ENCODE measurements around the gene SMARCD2. TPM values are rescaled to one million over a fixed set of nuclear protein-coding genes. Genes with fewer than 3 reads are reported as not detected.
A peak's percentile ranks its signal among the peaks of the same experiment; 100 is the strongest.

Gene SMARCD2
- total and polyA plus RNA-seq, 4 donors = 24.4 to 52.3 (median 32.4) TPM

- 6% methylated on average over 26 of the region's 26 CpGs for WGBS (ENCODE audit: insufficient coverage)
- Histone ChIP-seq H3K4me1 (ENCODE audit: control insufficient read depth, insufficient read depth, low read length) (peaks cover 63% of the 10 kb centered on the region), H3K36me3 (ENCODE audit: control insufficient read depth, insufficient read depth, low read length) (peaks cover 21% of the 10 kb centered on the region), H3K27me3 (ENCODE audit: control insufficient read depth, insufficient read depth, low read length) (no peaks in the 10 kb centered on the region), H3K27ac (ENCODE audit: low read depth, low read length) (peak overlapping the region; percentile 86), H3K4me3 (ENCODE audit: low read depth, low read length) (peak overlapping the region; percentile 85), H3K9me3 (ENCODE audit: control insufficient read depth, insufficient read depth, low read length) (no peaks in the 10 kb centered on the region)
- DNase-seq (ENCODE audit: low read depth in 4 of 6, low spot score in 6 of 6) = peak in 2 of 6 donors; percentile 46 to 60
Observed at GRCh38 chr17:63841350-63842172, 924 bp downstream of the SMARCD2 start.

- peak overlapping the region; percentile 86 for H3K27ac ChIP-seq (ENCODE audit: low read depth, low read length)
- peaks cover 63% of the 10 kb centered on the region for H3K4me1 ChIP-seq (ENCODE audit: control insufficient read depth, insufficient read depth, low read length)
- no peaks in the 10 kb centered on the region for H3K27me3 ChIP-seq (ENCODE audit: control insufficient read depth, insufficient read depth, low read length)
- peak overlapping the region; percentile 85 for H3K4me3 ChIP-seq (ENCODE audit: low read depth, low read length)
- peaks cover 27% of the 10 kb centered on the region for H3K36me3 ChIP-seq (ENCODE audit: control insufficient read depth, insufficient read depth, low read length)
- 69% methylated on average over 3 of the region's 4 CpGs for WGBS (ENCODE audit: insufficient coverage)
- peak in 3 of 6 donors; percentile 40 to 83 (median 40) for DNase-seq (ENCODE audit: low read depth in 4 of 6, low spot score in 6 of 6)
- no peaks in the 10 kb centered on the region for H3K9me3 ChIP-seq (ENCODE audit: control insufficient read depth, insufficient read depth, low read length)
Observed at GRCh38 chr17:63840591-63841349, 1.7 kb downstream of the SMARCD2 start.

- Histone ChIP-seq H3K9me3 (ENCODE audit: control insufficient read depth, insufficient read depth, low read length) (no peaks in the 10 kb centered on the region), H3K27me3 (ENCODE audit: control insufficient read depth, insufficient read depth, low read length) (no peaks in the 10 kb centered on the region), H3K4me1 (ENCODE audit: control insufficient read depth, insufficient read depth, low read length) (peaks cover 69% of the 10 kb centered on the region), H3K36me3 (ENCODE audit: control insufficient read depth, insufficient read depth, low read length) (peaks cover 47% of the 10 kb centered on the region), H3K4me3 (ENCODE audit: low read depth, low read length) (no peak overlapping the region), H3K27ac (ENCODE audit: low read depth, low read length) (peak overlapping the region; percentile 94)
- WGBS (ENCODE audit: insufficient coverage) = 12% methylated on average over 5 of the region's 7 CpGs
- DNase-seq (ENCODE audit: low read depth in 4 of 6, low spot score in 6 of 6) = peak in 3 of 6 donors; percentile 65 to 86 (median 81)
Observed at GRCh38 chr17:63838631-63839171, 3.8 kb downstream of the SMARCD2 start.

- peaks cover 62% of the 10 kb centered on the region for H3K4me1 ChIP-seq (ENCODE audit: control insufficient read depth, insufficient read depth, low read length)
- peak overlapping the region; percentile 94 for H3K27ac ChIP-seq (ENCODE audit: low read depth, low read length)
- no peak overlapping the region for H3K4me3 ChIP-seq (ENCODE audit: low read depth, low read length)
Observed at GRCh38 chr17:63837962-63838600, 4.4 kb downstream of the SMARCD2 start.

GRCh38 chr17:63837480-63837879 is 5.0 kb downstream of the SMARCD2 start:
- Histone ChIP-seq H3K27me3 (ENCODE audit: control insufficient read depth, insufficient read depth, low read length) (no peaks in the 10 kb centered on the region), H3K4me3 (ENCODE audit: low read depth, low read length) (no peak overlapping the region), H3K9me3 (ENCODE audit: control insufficient read depth, insufficient read depth, low read length) (no peaks in the 10 kb centered on the region), H3K36me3 (ENCODE audit: control insufficient read depth, insufficient read depth, low read length) (peaks cover 59% of the 10 kb centered on the region), H3K27ac (ENCODE audit: low read depth, low read length) (peak overlapping the region; percentile 94), H3K4me1 (ENCODE audit: control insufficient read depth, insufficient read depth, low read length) (peaks cover 61% of the 10 kb centered on the region)
- DNase-seq (ENCODE audit: low read depth in 4 of 6, low spot score in 6 of 6) = no peak
- WGBS (ENCODE audit: insufficient coverage) = 79% methylated on average over 12 of the region's 12 CpGs

More at GRCh38 chr17:63837962-63838600, 4.4 kb downstream of the SMARCD2 start:
- peaks cover 53% of the 10 kb centered on the region for H3K36me3 ChIP-seq (ENCODE audit: control insufficient read depth, insufficient read depth, low read length)
- no peaks in the 10 kb centered on the region for H3K9me3 ChIP-seq (ENCODE audit: control insufficient read depth, insufficient read depth, low read length)
- 50% methylated on average over 3 of the region's 5 CpGs for whole genome bisulfite sequencing (ENCODE audit: insufficient coverage)
- no peak for DNase-seq (ENCODE audit: low read depth in 4 of 6, low spot score in 6 of 6)
- no peaks in the 10 kb centered on the region for H3K27me3 ChIP-seq (ENCODE audit: control insufficient read depth, insufficient read depth, low read length)

- no peak for DNase-seq (ENCODE audit: low read depth in 4 of 6, low spot score in 6 of 6)
- H3K27ac ChIP-seq (ENCODE audit: low read depth, low read length) = no peak overlapping the region
- no peak overlapping the region for H3K4me3 ChIP-seq (ENCODE audit: low read depth, low read length)
- no peaks in the 10 kb centered on the region for H3K27me3 ChIP-seq (ENCODE audit: control insufficient read depth, insufficient read depth, low read length)
- no peaks in the 10 kb centered on the region for H3K9me3 ChIP-seq (ENCODE audit: control insufficient read depth, insufficient read depth, low read length)
- H3K36me3 ChIP-seq (ENCODE audit: control insufficient read depth, insufficient read depth, low read length) = peaks cover 66% of the 10 kb centered on the region
- peaks cover 58% of the 10 kb centered on the region for H3K4me1 ChIP-seq (ENCODE audit: control insufficient read depth, insufficient read depth, low read length)
- WGBS (ENCODE audit: insufficient coverage) = 99% methylated on average over 7 of the region's 7 CpGs
Observed at GRCh38 chr17:63836811-63837210, 5.7 kb downstream of the SMARCD2 start.

GRCh38 chr17:63835167-63835720 is 7.2 kb downstream of the SMARCD2 start:
- H3K27ac ChIP-seq (ENCODE audit: low read depth, low read length) = no peak overlapping the region
- no peak overlapping the region for H3K4me3 ChIP-seq (ENCODE audit: low read depth, low read length)
- H3K9me3 ChIP-seq (ENCODE audit: control insufficient read depth, insufficient read depth, low read length) = no peaks in the 10 kb centered on the region
- H3K27me3 ChIP-seq (ENCODE audit: control insufficient read depth, insufficient read depth, low read length) = no peaks in the 10 kb centered on the region
- WGBS (ENCODE audit: insufficient coverage) = 96% methylated on average over 6 of the region's 9 CpGs
- no peak for DNase-seq (ENCODE audit: low read depth in 4 of 6, low spot score in 6 of 6)
- H3K36me3 ChIP-seq (ENCODE audit: control insufficient read depth, insufficient read depth, low read length) = peaks cover 77% of the 10 kb centered on the region
- H3K4me1 ChIP-seq (ENCODE audit: control insufficient read depth, insufficient read depth, low read length) = peaks cover 42% of the 10 kb centered on the region

- H3K4me3 ChIP-seq (ENCODE audit: low read depth, low read length) = no peak overlapping the region
- H3K9me3 ChIP-seq (ENCODE audit: control insufficient read depth, insufficient read depth, low read length) = no peaks in the 10 kb centered on the region
- WGBS (ENCODE audit: insufficient coverage) = 46% methylated on average over 10 of the region's 13 CpGs
- peaks cover 36% of the 10 kb centered on the region for H3K4me1 ChIP-seq (ENCODE audit: control insufficient read depth, insufficient read depth, low read length)
- DNase-seq (ENCODE audit: low read depth in 4 of 6, low spot score in 6 of 6) = peak in 2 of 6 donors; percentile 52 to 76
- H3K36me3 ChIP-seq (ENCODE audit: control insufficient read depth, insufficient read depth, low read length) = peaks cover 84% of the 10 kb centered on the region
- no peak overlapping the region for H3K27ac ChIP-seq (ENCODE audit: low read depth, low read length)
- H3K27me3 ChIP-seq (ENCODE audit: control insufficient read depth, insufficient read depth, low read length) = no peaks in the 10 kb centered on the region
Observed at GRCh38 chr17:63834431-63835166, 7.9 kb downstream of the SMARCD2 start.
